ENCODE data around the gene ZNF587B. TPM values are rescaled to one million over a fixed set of nuclear protein-coding genes. Genes with fewer than 3 reads are reported as not detected.
A peak's percentile ranks its signal among the peaks of the same experiment; 100 is the strongest.
"Not testable (repeated sequence)": the region's sequence is repeated elsewhere in the genome, so short reads cannot be mapped to it uniquely, and the experiment has no call there.

ZNF587B gene
- total RNA-seq, 1 donor = 24.2 TPM

- H3K27me3 ChIP-seq (ENCODE audit: insufficient read depth, low read length) = no peaks in the 10 kb centered on the region
- TF ChIP-seq CTCF (IDR thresholded peaks at IDR 0.05; ENCODE audit: extremely low read depth, low read depth, low read length) = no peak
- DNase-seq (ENCODE audit: insufficient read length, low spot score, missing footprints) = no peak
- no peak overlapping the region for H3K27ac ChIP-seq (ENCODE audit: low read depth, low read length)
- H3K79me2 ChIP-seq (ENCODE audit: insufficient read depth, low read length) = no peaks in the 10 kb centered on the region
- H3K4me3 ChIP-seq (ENCODE audit: insufficient read depth, low read length) = peak overlapping the region; percentile 30
- H3K4me2 ChIP-seq (ENCODE audit: insufficient read depth, low read length) = no peak overlapping the region
- no peak overlapping the region for H2AFZ ChIP-seq (ENCODE audit: low read length)
- H3K4me1 ChIP-seq (ENCODE audit: insufficient read depth, low read length) = no peaks in the 10 kb centered on the region
- H4K20me1 ChIP-seq (ENCODE audit: insufficient read depth, low read length) = no peaks in the 10 kb centered on the region
- peaks cover 48% of the 10 kb centered on the region for H3K36me3 ChIP-seq (ENCODE audit: insufficient read depth, low read length)
- peaks cover 44% of the 10 kb centered on the region for H3K9me3 ChIP-seq (ENCODE audit: low read depth, low read length)
Measured at GRCh38 chr19:57867868-57868492, 37.9 kb downstream of the ZNF587B start.

- H3K9me3 ChIP-seq (ENCODE audit: low read depth, low read length) = peaks cover 53% of the 10 kb centered on the region
- H3K27me3 ChIP-seq (ENCODE audit: insufficient read depth, low read length); H3K79me2 ChIP-seq (ENCODE audit: insufficient read depth, low read length); H3K4me3 ChIP-seq (ENCODE audit: insufficient read depth, low read length); DNase-seq (ENCODE audit: insufficient read length, low spot score, missing footprints); H3K27ac ChIP-seq (ENCODE audit: low read depth, low read length); H3K4me2 ChIP-seq (ENCODE audit: insufficient read depth, low read length); H4K20me1 ChIP-seq (ENCODE audit: insufficient read depth, low read length); H2AFZ ChIP-seq (ENCODE audit: low read length); H3K4me1 ChIP-seq (ENCODE audit: insufficient read depth, low read length): not testable (repeated sequence)
- H3K36me3 ChIP-seq (ENCODE audit: insufficient read depth, low read length) = peaks cover 37% of the 10 kb centered on the region
Measured at GRCh38 chr19:57869655-57870054, 39.6 kb downstream of the ZNF587B start.

- Histone ChIP-seq H4K20me1 (ENCODE audit: insufficient read depth, low read length) (no peaks in the 10 kb centered on the region), H3K9me3 (ENCODE audit: low read depth, low read length) (peaks cover 55% of the 10 kb centered on the region), H3K4me1 (ENCODE audit: insufficient read depth, low read length) (no peaks in the 10 kb centered on the region), H3K27me3 (ENCODE audit: insufficient read depth, low read length) (no peaks in the 10 kb centered on the region), H3K79me2 (ENCODE audit: insufficient read depth, low read length) (no peaks in the 10 kb centered on the region), H3K27ac (ENCODE audit: low read depth, low read length) (no peak overlapping the region), H3K36me3 (ENCODE audit: insufficient read depth, low read length) (peaks cover 31% of the 10 kb centered on the region), H3K4me3 (ENCODE audit: insufficient read depth, low read length) (no peak overlapping the region), H3K4me2 (ENCODE audit: insufficient read depth, low read length) (no peak overlapping the region), H2AFZ (ENCODE audit: low read length) (no peak overlapping the region)
- DNase-seq (ENCODE audit: insufficient read length, low spot score, missing footprints) = no peak
- no peak for TF ChIP-seq CTCF (IDR thresholded peaks at IDR 0.05; ENCODE audit: extremely low read depth, low read depth, low read length)
Measured at GRCh38 chr19:57870225-57870624, 40.1 kb downstream of the ZNF587B start.

GRCh38 chr19:57872450-57872849, 42.4 kb downstream of the ZNF587B start:
- no peaks in the 10 kb centered on the region for H4K20me1 ChIP-seq (ENCODE audit: insufficient read depth, low read length)
- no peaks in the 10 kb centered on the region for H3K79me2 ChIP-seq (ENCODE audit: insufficient read depth, low read length)
- H3K36me3 ChIP-seq (ENCODE audit: insufficient read depth, low read length) = peaks cover 20% of the 10 kb centered on the region
- TF ChIP-seq CTCF (IDR thresholded peaks at IDR 0.05; ENCODE audit: extremely low read depth, low read depth, low read length) = no peak
- H3K4me1 ChIP-seq (ENCODE audit: insufficient read depth, low read length) = no peaks in the 10 kb centered on the region
- H2AFZ ChIP-seq (ENCODE audit: low read length) = no peak overlapping the region
- no peak overlapping the region for H3K4me2 ChIP-seq (ENCODE audit: insufficient read depth, low read length)
- no peaks in the 10 kb centered on the region for H3K27me3 ChIP-seq (ENCODE audit: insufficient read depth, low read length)
- no peak overlapping the region for H3K4me3 ChIP-seq (ENCODE audit: insufficient read depth, low read length)
- no peak overlapping the region for H3K27ac ChIP-seq (ENCODE audit: low read depth, low read length)
- peaks cover 56% of the 10 kb centered on the region for H3K9me3 ChIP-seq (ENCODE audit: low read depth, low read length)
- no peak for DNase-seq (ENCODE audit: insufficient read length, low spot score, missing footprints)

GRCh38 chr19:57873883-57874799, 44.0 kb downstream of the ZNF587B start:
- H3K9me3 ChIP-seq (ENCODE audit: low read depth, low read length) = peaks cover 47% of the 10 kb centered on the region
- H4K20me1 ChIP-seq (ENCODE audit: insufficient read depth, low read length); DNase-seq (ENCODE audit: insufficient read length, low spot score, missing footprints); H3K4me2 ChIP-seq (ENCODE audit: insufficient read depth, low read length); H3K4me1 ChIP-seq (ENCODE audit: insufficient read depth, low read length); H2AFZ ChIP-seq (ENCODE audit: low read length); H3K27me3 ChIP-seq (ENCODE audit: insufficient read depth, low read length); H3K4me3 ChIP-seq (ENCODE audit: insufficient read depth, low read length); H3K27ac ChIP-seq (ENCODE audit: low read depth, low read length); H3K79me2 ChIP-seq (ENCODE audit: insufficient read depth, low read length): not testable (repeated sequence)
- H3K36me3 ChIP-seq (ENCODE audit: insufficient read depth, low read length) = peaks cover 11% of the 10 kb centered on the region

Measured in osteoblast (primary cell).